ENCODE results near the gene SLC25A34.

GRCh38 chr1:15757575-15758342 is 21.7 kb downstream of the SLC25A34 start:
- TF ChIP-seq, protein P1, sequence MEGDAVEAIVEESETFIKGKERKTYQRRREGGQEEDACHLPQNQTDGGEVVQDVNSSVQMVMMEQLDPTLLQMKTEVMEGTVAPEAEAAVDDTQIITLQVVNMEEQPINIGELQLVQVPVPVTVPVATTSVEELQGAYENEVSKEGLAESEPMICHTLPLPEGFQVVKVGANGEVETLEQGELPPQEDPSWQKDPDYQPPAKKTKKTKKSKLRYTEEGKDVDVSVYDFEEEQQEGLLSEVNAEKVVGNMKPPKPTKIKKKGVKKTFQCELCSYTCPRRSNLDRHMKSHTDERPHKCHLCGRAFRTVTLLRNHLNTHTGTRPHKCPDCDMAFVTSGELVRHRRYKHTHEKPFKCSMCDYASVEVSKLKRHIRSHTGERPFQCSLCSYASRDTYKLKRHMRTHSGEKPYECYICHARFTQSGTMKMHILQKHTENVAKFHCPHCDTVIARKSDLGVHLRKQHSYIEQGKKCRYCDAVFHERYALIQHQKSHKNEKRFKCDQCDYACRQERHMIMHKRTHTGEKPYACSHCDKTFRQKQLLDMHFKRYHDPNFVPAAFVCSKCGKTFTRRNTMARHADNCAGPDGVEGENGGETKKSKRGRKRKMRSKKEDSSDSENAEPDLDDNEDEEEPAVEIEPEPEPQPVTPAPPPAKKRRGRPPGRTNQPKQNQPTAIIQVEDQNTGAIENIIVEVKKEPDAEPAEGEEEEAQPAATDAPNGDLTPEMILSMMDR (conservative IDR thresholded peaks at IDR 0.05; ENCODE audit: low read length), result no peak
- no peak for TF ChIP-seq EZH2phosphoT487 (IDR thresholded peaks at IDR 0.05; ENCODE audit: borderline replicate concordance)
